GM12878 (cell line): ENCODE measurements around the gene DIAPH2. TPM values are rescaled to one million over a fixed set of nuclear protein-coding genes. Genes with fewer than 3 reads are reported as not detected.

ENCODE experiments used
- ATAC-seq: fragments of 200-7000 bp; cut with Tn5 transposase; 3 replicates; pipeline ENCODE4 v1.9.1; 2020; ENCODE audit warnings: mild to moderate bottlenecking, moderate library complexity
- BruUV-seq: library from RNA; stranded (reverse); fragments of 400-500 nt; replicated peaks from 2 replicates; lab custom pipeline; 2021; lab: Mats Ljungman, UMichigan
- CTCF ChIA-PET: fragments of 300-600 bp; sonication (Branson Sonifier 250); formaldehyde crosslinking; extraction: SDS; loops from one replicate; lab custom pipeline; 2021; ENCODE audit warnings: inconsistent platforms; lab: Yijun Ruan, JAX
- POLR2A ChIA-PET: fragments of 350-600 bp; formaldehyde crosslinking; extraction: SDS; loops from one replicate; lab custom pipeline; 2021; ENCODE audit warnings: inconsistent platforms; lab: Charles Lee
- RAD21 ChIA-PET: fragments of 300-600 bp; sonication (Branson Sonifier 250); formaldehyde crosslinking; loops from one replicate; lab custom pipeline; 2023; ENCODE audit warnings: antibody characterized with exemption; ENCODE audit not compliant: unreplicated experiment; lab: Charles Lee
- SMC1A ChIA-PET: fragments of 300-600 bp; sonication (Branson Sonifier 250); formaldehyde crosslinking; loops from one replicate; lab custom pipeline; 2023; ENCODE audit not compliant: unreplicated experiment, uncharacterized antibody; lab: Charles Lee
- DNase-seq: peaks from one replicate; pipeline ENCODE4 v3.0.0-alpha.2; 2011; ENCODE audit warnings: low read depth, low spot score
- FAIRE-seq: peaks from 3 replicates; lab custom pipeline; 2011; peaks lifted over from hg19 to GRCh38; lab: Jason Lieb, UNC
- H2AFZ ChIP-seq: 2 replicates; pipeline ENCODE4 v1.6.0; 2011; ENCODE audit warnings: low read depth, low read length, control low read depth; ENCODE audit not compliant: control insufficient read depth
- H3K27ac ChIP-seq: 2 replicates; pipeline ENCODE4 v1.5.1; 2011; ENCODE audit warnings: control low read depth; ENCODE audit not compliant: control insufficient read depth, insufficient read depth
- H3K27me3 ChIP-seq, 2 experiments: replicated peaks in 1 of 2; 2 replicates each; pipeline versions ENCODE4 v1.6.0 to v1.6.1; 2011; ENCODE audit warnings: low read length in 1 of 2; ENCODE audit not compliant: control insufficient read depth in 2 of 2, insufficient read depth in 2 of 2
- H3K36me3 ChIP-seq, 2 experiments: 2 replicates each; pipeline ENCODE4 v1.5.1; 2011; ENCODE audit warnings: low read length in 1 of 2; ENCODE audit not compliant: control insufficient read depth in 2 of 2, insufficient read depth in 2 of 2
- H3K4me1 ChIP-seq: 2 replicates; pipeline ENCODE4 v1.6.1; 2011; ENCODE audit warnings: mild to moderate bottlenecking, low read length, moderate library complexity, mixed read lengths; ENCODE audit not compliant: control insufficient read depth, insufficient read depth
- H3K4me2 ChIP-seq: 2 replicates; pipeline ENCODE4 v1.6.0; 2011; ENCODE audit warnings: control low read depth; ENCODE audit not compliant: control insufficient read depth, insufficient read depth
- H3K4me3 ChIP-seq: fragments of 200-600 bp; sonication (generic); 2 replicates; pipeline ENCODE4 v1.5.1; 2016
- H3K79me2 ChIP-seq: 2 replicates; pipeline ENCODE4 v1.6.0; 2011; ENCODE audit warnings: low read length; ENCODE audit not compliant: control insufficient read depth, insufficient read depth
- H3K9ac ChIP-seq: 2 replicates; pipeline ENCODE4 v1.8.0; 2011; ENCODE audit warnings: low read length, control low read depth, mixed read lengths; ENCODE audit not compliant: control insufficient read depth, insufficient read depth
- H3K9me3 ChIP-seq: replicated peaks from 3 replicates; pipeline ENCODE4 v1.5.1; 2011; ENCODE audit warnings: mild to moderate bottlenecking, low read length; ENCODE audit not compliant: control insufficient read depth, insufficient read depth
- H4K20me1 ChIP-seq: 2 replicates; pipeline ENCODE4 v1.6.0; 2011; ENCODE audit not compliant: control insufficient read depth, insufficient read depth
- BRCA1 ChIP-seq: IDR thresholded peaks from 2 replicates; pipeline ENCODE4 v1.6.1; 2011; ENCODE audit warnings: low read depth, low read length, improper control_type of control experiment
- CBX5 ChIP-seq: sonication (generic); IDR thresholded peaks from 2 replicates; pipeline ENCODE4 v1.6.1; 2016; ENCODE audit warnings: low read depth, moderate library complexity, mild to moderate bottlenecking, inconsistent platforms
- CHD1 ChIP-seq: IDR thresholded peaks from 2 replicates; pipeline ENCODE4 v1.6.1; 2012; ENCODE audit warnings: low read depth, low read length, improper control_type of control experiment
- CREB1 ChIP-seq: IDR thresholded peaks from 2 replicates; pipeline ENCODE4 v1.6.1; 2012; ENCODE audit warnings: low read depth, mild to moderate bottlenecking, inconsistent platforms
- CUX1 ChIP-seq: IDR thresholded peaks from 2 replicates; pipeline ENCODE4 v1.6.1; 2012; ENCODE audit warnings: improper control_type of control experiment, low read depth, low read length; ENCODE audit not compliant: insufficient replicate concordance
- EED ChIP-seq: sonication (generic); IDR thresholded peaks from 2 replicates; pipeline ENCODE4 v1.6.1; 2016; ENCODE audit warnings: antibody characterized with exemption, low read depth
- NFYA ChIP-seq: IDR thresholded peaks from 2 replicates; pipeline ENCODE4 v1.6.1; 2011; ENCODE audit warnings: low read depth, mild to moderate bottlenecking, low read length, improper control_type of control experiment, borderline replicate concordance
- NRF1 ChIP-seq: conservative IDR thresholded peaks from 2 replicates; pipeline ENCODE4 v1.6.1; 2011; ENCODE audit warnings: mild to moderate bottlenecking, low read depth, low read length, improper control_type of control experiment
- PAX5 ChIP-seq: IDR thresholded peaks from 2 replicates; pipeline ENCODE4 v1.6.1; 2011; ENCODE audit warnings: low read depth, low read length, borderline replicate concordance
- POLR2A ChIP-seq: IDR thresholded peaks from 2 replicates; pipeline ENCODE4 v1.6.1; 2011; ENCODE audit warnings: low read depth, mild to moderate bottlenecking, low read length
- POLR2AphosphoS5 ChIP-seq: IDR thresholded peaks from 2 replicates; pipeline ENCODE4 v1.6.1; 2011; ENCODE audit warnings: mild to moderate bottlenecking, low read length, inconsistent platforms
- RELB ChIP-seq: fragments of 450-650 bp; IDR thresholded peaks from 2 replicates; pipeline ENCODE4 v1.6.1; 2017; ENCODE audit warnings: low read depth, mild to moderate bottlenecking, moderate library complexity
- RFX5 ChIP-seq: IDR thresholded peaks from 2 replicates; pipeline ENCODE4 v1.6.1; 2011; ENCODE audit warnings: low read depth, low read length, improper control_type of control experiment
- SIN3A ChIP-seq: IDR thresholded peaks from 2 replicates; pipeline ENCODE4 v1.6.1; 2012; ENCODE audit warnings: low read depth, low read length, improper control_type of control experiment
- TAF1 ChIP-seq: IDR thresholded peaks from 2 replicates; pipeline ENCODE4 v1.6.1; 2011; ENCODE audit warnings: mild to moderate bottlenecking, low read depth, low read length, borderline replicate concordance
- YY1 ChIP-seq: IDR thresholded peaks from 2 replicates; pipeline ENCODE4 v1.6.1; 2011; ENCODE audit warnings: low read depth, mild to moderate bottlenecking, low read length
- ZBED1 ChIP-seq: IDR thresholded peaks from 2 replicates; pipeline ENCODE4 v1.6.1; 2016; ENCODE audit warnings: borderline replicate concordance
- WGBS: methylation state at CpG from one replicate; pipeline ENCODE4 v1.1.6; 2016; ENCODE audit warnings: low lambda C conversion rate; ENCODE audit not compliant: insufficient replicate concordance, insufficient coverage; ENCODE audit errors: missing lambda C conversion rate; 5-methylcytosine and 5-hydroxymethylcytosine counted together
- in situ Hi-C: fragments of 300-500 bp; cut with MboI; formaldehyde crosslinking; loops from 9 replicates; pipeline ENCODE4 v1.14.3; 2018; ENCODE audit warnings: mixed read lengths
- intact Hi-C: fragments of 100-400 bp; cut with micrococcal nuclease; formaldehyde crosslinking; loops from one replicate; pipeline ENCODE4 v1.14.2; 2022; ENCODE audit not compliant: unreplicated experiment
- polyA plus RNA-seq, 11 experiments: library from polyadenylated mRNA; depleted of rRNA in 4 of 11; unstranded in 6 of 11; stranded (reverse) in 5 of 11; fragments of >200 nt; fragmentation: Nextera tagmentation in 4 of 11; fragmentation: Illumina TruSeq in 1 of 11; extraction: Ambion mirVana in 4 of 11; extraction: Trizol in 1 of 11; gene quantifications; 1 replicate in 1 of 11; 2 replicates in 10 of 11; pipeline versions ENCODE4 v1.2.1 to v1.2.3, GENCODE V29; 2011 to 2016; ENCODE audit warnings: inconsistent platforms in 2 of 11, missing spikeins in 2 of 11, low read depth in 1 of 11
- total RNA-seq, 4 experiments: library from RNA; depleted of rRNA in 3 of 4; stranded (reverse); fragments of >200 nt in 3 of 4; fragmentation: Illumina TruSeq in 1 of 4; extraction: Trizol in 1 of 4; gene quantifications; 2 replicates each; pipeline versions ENCODE4 v1.2.1 to v1.2.3, GENCODE V29; 2013 to 2021

DIAPH2 gene
- total and polyA plus RNA-seq, 10 of the 15 experiments (the other 5 are each of a cell fraction or from before 2014, with no cell fraction given), result 2.2 to 16.6 (median 8.8) TPM

- FAIRE-seq (no peak), ATAC-seq (no peak), DNase-seq (no peak)
- intact Hi-C loops, result loop anchor here (2.0 kb wide), 1 partner anchor 913 kb away; no protein-coding TSS in a partner anchor
- Histone ChIP-seq H3K4me2 (no peak overlapping the region), H4K20me1 (no peaks in the 10 kb centered on the region), H3K27me3 (no peaks in the 10 kb centered on the region), H3K27ac (no peak overlapping the region), H3K4me1 (no peaks in the 10 kb centered on the region), H3K9me3 (no peaks in the 10 kb centered on the region), H3K79me2 (no peaks in the 10 kb centered on the region), H3K9ac (no peak overlapping the region), H3K4me3 (no peak overlapping the region), H3K36me3 (no peaks in the 10 kb centered on the region), H2AFZ (no peak overlapping the region)
- ChIA-PET CTCF (interaction anchor here (0.6 to 4.3 kb wide), 4 partner anchors 10 to 913 kb away, joined by 3 to 23 read pairs (median 9); no protein-coding TSS in a partner anchor), SMC1A (interaction anchor here (1.0 to 3.5 kb wide), 5 partner anchors 9 to 913 kb away, joined by 3 to 18 read pairs (median 6); no protein-coding TSS in a partner anchor), RAD21 (interaction anchor here (1.5 kb wide), 1 partner anchor 9 kb away, joined by 4 read pairs; no protein-coding TSS in a partner anchor), POLR2A (no interaction called here)
- BruUV-seq, result no TSS peak
- WGBS, result 0% methylated on average over 1 of the region's 1 CpG
- in situ Hi-C loops, result no loop called here
- no peak for TF ChIP-seq BRCA1
- TF ChIP-seq EED, result no peak
- TF ChIP-seq ZBED1, result no peak
- TF ChIP-seq RFX5, result no peak
- no peak for TF ChIP-seq RELB
- TF ChIP-seq SIN3A, result no peak
- no peak for TF ChIP-seq POLR2AphosphoS5
- TF ChIP-seq CREB1, result no peak
- TF ChIP-seq CHD1, result no peak
- TF ChIP-seq POLR2A, result no peak
- TF ChIP-seq CUX1, result no peak
- TF ChIP-seq YY1, result no peak
- TF ChIP-seq CBX5, result no peak
- TF ChIP-seq NFYA, result no peak
- no peak for TF ChIP-seq PAX5
- no peak for TF ChIP-seq TAF1
- TF ChIP-seq NRF1, result no peak
Measured at GRCh38 chrX:96771486-96771885, 86.8 kb downstream of the DIAPH2 start.
